ENCODE results near the gene TCEAL4.

- TF ChIP-seq YY1 (IDR thresholded peaks at IDR 0.05; ENCODE audit: insufficient read depth, insufficient read length) (no peak), ZNF274 (IDR thresholded peaks at IDR 0.05; ENCODE audit: low read depth, low read length) (no peak)
Observed at GRCh38 chrX:103586314-103586646, 965 bp downstream of the TCEAL4 start.

All from NT2/D1 (cell line).